ENCODE results near the gene PRRX1.

- TF ChIP-seq ZBTB20 (CRISPR knock-in tag; IDR thresholded peaks at IDR 0.05; ENCODE audit: borderline replicate concordance, low read depth) (no peak), LBX2 (CRISPR knock-in tag; IDR thresholded peaks at IDR 0.05; ENCODE audit: borderline replicate concordance) (no peak), ZNF143 (CRISPR knock-in tag; IDR thresholded peaks at IDR 0.05) (no peak)
Measured at GRCh38 chr1:170640581-170640980, 23.4 kb upstream of the PRRX1 start.

All from HepG2 (cell line).